ENCODE results near the gene FARS2.

FARS2 gene

GRCh38 chr6:5766260-5766659 lies 504.9 kb downstream of the FARS2 start:
- no peaks in the 10 kb centered on the region for H3K9me3 Mint-ChIP-seq
- ATAC-seq (replicated peaks) (no peak), DNase-seq (no peak)
- no peak overlapping the region for H3K27ac Mint-ChIP-seq
- H3K4me3 Mint-ChIP-seq, result no peak overlapping the region
- peaks cover 0 to 3% of the 10 kb centered on the region in 2 donors for H3K4me1 Mint-ChIP-seq (ENCODE audit: low read depth in 2 of 2)
- H3K27me3 Mint-ChIP-seq, result no peaks in the 10 kb centered on the region
- H3K36me3 Mint-ChIP-seq (ENCODE audit: insufficient read depth), result no peaks in the 10 kb centered on the region

GRCh38 chr6:5767471-5767870 lies 506.2 kb downstream of the FARS2 start:
- no peak overlapping the region for H3K4me3 Mint-ChIP-seq
- no peaks in the 10 kb centered on the region for H3K27me3 Mint-ChIP-seq
- ATAC-seq (replicated peaks) (no peak), DNase-seq (no peak)
- no peaks in the 10 kb centered on the region for H3K36me3 Mint-ChIP-seq (ENCODE audit: insufficient read depth)
- H3K4me1 Mint-ChIP-seq (ENCODE audit: low read depth in 2 of 2), result peaks cover 0 to 3% of the 10 kb centered on the region in 2 donors
- no peak overlapping the region for H3K27ac Mint-ChIP-seq
- H3K9me3 Mint-ChIP-seq, result no peaks in the 10 kb centered on the region

- H3K4me1 Mint-ChIP-seq (ENCODE audit: low read depth in 2 of 2), result peaks cover 0 to 5% of the 10 kb centered on the region in 2 donors
Measured at GRCh38 chr6:5771211-5771610, 509.9 kb downstream of the FARS2 start.

GRCh38 chr6:5771759-5772390 lies 510.6 kb downstream of the FARS2 start:
- Mint-ChIP-seq H3K9me3 (no peaks in the 10 kb centered on the region), H3K4me3 (no peak overlapping the region), H3K27ac (no peak overlapping the region), H3K27me3 (no peaks in the 10 kb centered on the region), H3K36me3 (ENCODE audit: insufficient read depth) (no peaks in the 10 kb centered on the region), H3K4me1 (ENCODE audit: low read depth in 2 of 2) (peaks cover 0 to 4% of the 10 kb centered on the region in 2 donors)
- ATAC-seq (replicated peaks) (no peak), DNase-seq (no peak)

More at GRCh38 chr6:5771211-5771610, 509.9 kb downstream of the FARS2 start:
- Mint-ChIP-seq H3K36me3 (ENCODE audit: insufficient read depth) (no peaks in the 10 kb centered on the region), H3K4me3 (no peak overlapping the region), H3K9me3 (no peaks in the 10 kb centered on the region), H3K27me3 (no peaks in the 10 kb centered on the region), H3K27ac (no peak overlapping the region)
- DNase-seq (no peak), ATAC-seq (replicated peaks) (no peak)

GRCh38 chr6:5772408-5773120 lies 511.3 kb downstream of the FARS2 start:
- DNase-seq (no peak), ATAC-seq (replicated peaks) (no peak)
- no peaks in the 10 kb centered on the region for H3K9me3 Mint-ChIP-seq

GRCh38 chr6:5776104-5776503 lies 514.8 kb downstream of the FARS2 start:
- peaks cover 6% of the 10 kb centered on the region for H3K36me3 Mint-ChIP-seq (ENCODE audit: insufficient read depth)
- H3K27me3 Mint-ChIP-seq, result no peaks in the 10 kb centered on the region
- DNase-seq (no peak), ATAC-seq (replicated peaks) (no peak)
- H3K4me1 Mint-ChIP-seq (ENCODE audit: low read depth in 2 of 2), result peaks cover 0 to 4% of the 10 kb centered on the region in 2 donors
- H3K9me3 Mint-ChIP-seq, result no peaks in the 10 kb centered on the region
- no peak overlapping the region for H3K4me3 Mint-ChIP-seq
- H3K27ac Mint-ChIP-seq, result no peak overlapping the region

More at GRCh38 chr6:5772408-5773120, 511.3 kb downstream of the FARS2 start:
- Mint-ChIP-seq H3K36me3 (ENCODE audit: insufficient read depth) (peaks cover 2% of the 10 kb centered on the region), H3K27ac (no peak overlapping the region), H3K4me3 (no peak overlapping the region), H3K27me3 (no peaks in the 10 kb centered on the region), H3K4me1 (ENCODE audit: low read depth in 2 of 2) (peaks cover 0 to 4% of the 10 kb centered on the region in 2 donors)

- Mint-ChIP-seq H3K4me1 (ENCODE audit: low read depth in 2 of 2) (peaks cover 0 to 4% of the 10 kb centered on the region in 2 donors), H3K36me3 (ENCODE audit: insufficient read depth) (peaks cover 6% of the 10 kb centered on the region), H3K9me3 (no peaks in the 10 kb centered on the region), H3K27me3 (no peaks in the 10 kb centered on the region), H3K27ac (no peak overlapping the region), H3K4me3 (no peak overlapping the region)
- no peak for DNase-seq
- no peak for ATAC-seq (replicated peaks)
Measured at GRCh38 chr6:5776706-5777390, 515.5 kb downstream of the FARS2 start.

- Mint-ChIP-seq H3K27me3 (no peaks in the 10 kb centered on the region), H3K9me3 (no peaks in the 10 kb centered on the region), H3K4me3 (no peak overlapping the region), H3K36me3 (ENCODE audit: insufficient read depth) (peaks cover 6% of the 10 kb centered on the region), H3K4me1 (ENCODE audit: low read depth in 2 of 2) (peaks cover 0 to 4% of the 10 kb centered on the region in 2 donors), H3K27ac (peak overlapping the region in 1 of 2 donors; percentile 33)
- DNase-seq (no peak), ATAC-seq (replicated peaks) (no peak)
Measured at GRCh38 chr6:5778317-5778857, 517.1 kb downstream of the FARS2 start.

- H3K4me1 Mint-ChIP-seq (ENCODE audit: low read depth in 2 of 2), result peaks cover 0 to 3% of the 10 kb centered on the region in 2 donors
Measured at GRCh38 chr6:5778906-5779305, 517.6 kb downstream of the FARS2 start.

GRCh38 chr6:5781019-5781418 lies 519.7 kb downstream of the FARS2 start:
- no peak for ATAC-seq (replicated peaks)

More at GRCh38 chr6:5778906-5779305, 517.6 kb downstream of the FARS2 start:
- DNase-seq (no peak), ATAC-seq (replicated peaks) (no peak)
- no peaks in the 10 kb centered on the region for H3K9me3 Mint-ChIP-seq
- no peaks in the 10 kb centered on the region for H3K27me3 Mint-ChIP-seq
- no peak overlapping the region for H3K27ac Mint-ChIP-seq
- H3K4me3 Mint-ChIP-seq, result no peak overlapping the region
- H3K36me3 Mint-ChIP-seq (ENCODE audit: insufficient read depth), result peaks cover 6% of the 10 kb centered on the region

GRCh38 chr6:5781966-5782556 lies 520.7 kb downstream of the FARS2 start:
- Mint-ChIP-seq H3K27me3 (no peaks in the 10 kb centered on the region), H3K36me3 (ENCODE audit: insufficient read depth) (peaks cover 6% of the 10 kb centered on the region), H3K4me1 (ENCODE audit: low read depth in 2 of 2) (peaks cover 7% of the 10 kb centered on the region in 2 donors), H3K9me3 (no peaks in the 10 kb centered on the region), H3K27ac (no peak overlapping the region), H3K4me3 (no peak overlapping the region)
- no peak for ATAC-seq (replicated peaks)
- no peak for DNase-seq

More at GRCh38 chr6:5781019-5781418, 519.7 kb downstream of the FARS2 start:
- Mint-ChIP-seq H3K4me3 (no peak overlapping the region), H3K9me3 (no peaks in the 10 kb centered on the region), H3K4me1 (ENCODE audit: low read depth in 2 of 2) (no peaks in the 10 kb centered on the region), H3K27ac (no peak overlapping the region), H3K36me3 (ENCODE audit: insufficient read depth) (peaks cover 6% of the 10 kb centered on the region), H3K27me3 (no peaks in the 10 kb centered on the region)
- no peak for DNase-seq

GRCh38 chr6:5782783-5783547 lies 521.7 kb downstream of the FARS2 start:
- Mint-ChIP-seq H3K4me3 (no peak overlapping the region), H3K27ac (no peak overlapping the region), H3K36me3 (ENCODE audit: insufficient read depth) (peaks cover 3% of the 10 kb centered on the region), H3K9me3 (no peaks in the 10 kb centered on the region), H3K4me1 (ENCODE audit: low read depth in 2 of 2) (peaks cover 7 to 9% of the 10 kb centered on the region in 2 donors), H3K27me3 (no peaks in the 10 kb centered on the region)
- DNase-seq, result no peak
- no peak for ATAC-seq (replicated peaks)

Measured in effector memory CD8-positive, alpha-beta T cell (primary cell).